Measurements from ENCODE around the gene C2CD2. TPM values are rescaled to one million over a fixed set of nuclear protein-coding genes. Genes with fewer than 3 reads are reported as not detected.

C2CD2 gene
- total RNA-seq, 1 donor from 2014 or later: 23.8 TPM

- no peak for ATAC-seq
Measured at GRCh38 chr21:41888749-41889376, 65.0 kb downstream of the C2CD2 start.

DNA sequence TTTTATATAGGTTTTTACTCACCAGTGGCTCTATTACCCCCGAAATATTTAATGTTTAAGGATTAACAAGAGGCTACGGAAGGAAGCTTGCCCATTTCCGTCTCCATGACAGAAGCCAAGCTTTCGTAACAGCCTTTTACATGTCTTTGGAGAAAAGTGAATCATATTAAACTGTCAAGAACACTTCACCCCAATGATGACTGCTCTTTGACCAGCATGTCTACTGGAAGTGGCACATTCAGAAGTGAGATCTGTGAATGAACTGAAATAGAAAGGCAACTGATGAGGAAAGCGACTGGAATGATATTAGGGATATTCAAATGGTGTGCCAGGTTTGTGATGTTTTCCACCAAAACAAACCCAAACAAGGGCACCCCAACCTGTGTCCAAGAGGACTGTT is 66.2 kb downstream of the C2CD2 start:
- no peak for TF ChIP-seq CTCF (IDR thresholded peaks at IDR 0.05)
- Histone ChIP-seq H3K36me3 (peaks cover 33% of the 10 kb centered on the region), H3K27me3 (ENCODE audit: low read depth) (no peaks in the 10 kb centered on the region), H3K4me3 (no peak overlapping the region), H3K9me3 (no peaks in the 10 kb centered on the region), H3K4me1 (no peaks in the 10 kb centered on the region), H3K27ac (no peak overlapping the region)
- DNase-seq (no peak), ATAC-seq (no peak)
- intact Hi-C loops (cut with DNase I): no loop called here

More at GRCh38 chr21:41888749-41889376, 65.0 kb downstream of the C2CD2 start:
- no peaks in the 10 kb centered on the region for H3K9me3 ChIP-seq
- DNase-seq: no peak
- H3K4me1 ChIP-seq: no peaks in the 10 kb centered on the region
- H3K27me3 ChIP-seq (ENCODE audit: low read depth): no peaks in the 10 kb centered on the region
- H3K27ac ChIP-seq: no peak overlapping the region
- no peak for TF ChIP-seq CTCF (IDR thresholded peaks at IDR 0.05)
- no peak overlapping the region for H3K4me3 ChIP-seq
- peaks cover 33% of the 10 kb centered on the region for H3K36me3 ChIP-seq
- intact Hi-C loops (cut with DNase I): no loop called here

DNA sequence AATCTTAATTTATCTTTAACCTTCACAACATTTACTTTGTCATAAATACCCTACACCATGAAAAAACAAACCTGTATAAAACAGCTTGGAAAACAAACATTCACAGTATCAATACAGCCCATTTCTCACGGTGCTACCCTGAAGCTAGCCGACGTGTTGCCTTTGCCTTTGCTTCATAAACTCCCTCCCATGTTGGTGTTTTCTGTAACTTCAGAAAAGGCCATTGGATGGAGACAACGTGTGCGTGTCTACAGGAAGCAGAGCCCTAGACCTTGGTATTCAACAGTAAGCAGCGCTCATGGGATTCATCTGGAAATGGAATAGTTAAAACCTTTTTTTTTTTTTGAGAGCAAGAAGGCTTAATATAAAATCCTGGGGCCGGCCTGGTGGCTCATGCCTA is 67.5 kb downstream of the C2CD2 start:
- peaks cover 32% of the 10 kb centered on the region for H3K36me3 ChIP-seq
- H3K27me3 ChIP-seq (ENCODE audit: low read depth): no peaks in the 10 kb centered on the region
- no peak overlapping the region for H3K27ac ChIP-seq
- ATAC-seq: no peak
- TF ChIP-seq CTCF (IDR thresholded peaks at IDR 0.05): no peak
- DNase-seq: no peak
- H3K4me1 ChIP-seq: no peaks in the 10 kb centered on the region
- intact Hi-C loops (cut with DNase I): no loop called here
- H3K4me3 ChIP-seq: no peak overlapping the region
- H3K9me3 ChIP-seq: no peaks in the 10 kb centered on the region

DNA sequence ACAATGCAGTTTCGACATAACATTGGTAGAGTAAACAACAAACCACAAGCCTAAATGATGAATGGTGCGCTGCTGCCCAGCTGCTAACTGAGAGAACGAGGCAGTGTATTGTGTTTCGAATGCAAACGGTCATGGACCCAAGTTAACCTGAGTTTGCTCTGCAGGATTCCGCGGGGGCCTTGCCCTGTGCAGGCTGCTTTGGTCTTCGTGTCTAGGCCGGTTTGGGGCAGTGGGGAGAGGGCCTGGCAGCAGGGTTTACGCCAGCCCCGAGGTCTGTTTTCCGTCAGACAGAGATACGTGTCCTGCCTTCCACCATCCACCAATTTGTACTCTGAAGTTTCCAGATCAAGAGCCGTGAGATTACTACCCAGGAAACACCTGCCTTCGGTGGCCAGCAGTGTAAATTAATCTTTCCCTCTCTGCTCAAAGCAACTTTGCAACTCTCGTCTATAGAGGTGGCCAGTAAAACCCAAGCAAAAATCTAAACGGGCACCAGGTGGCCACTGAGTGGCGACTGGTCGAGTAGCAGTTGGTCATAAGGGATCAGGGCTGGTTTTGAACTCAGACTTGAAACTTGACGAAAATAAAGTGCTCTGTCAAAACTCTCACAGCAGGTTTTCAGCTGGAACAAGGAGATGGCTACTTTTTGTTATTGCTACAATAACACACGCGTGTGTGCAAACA is 68.3 kb downstream of the C2CD2 start:
- H3K4me1 ChIP-seq: no peaks in the 10 kb centered on the region
- peaks cover 25% of the 10 kb centered on the region for H3K36me3 ChIP-seq
- no peaks in the 10 kb centered on the region for H3K9me3 ChIP-seq
- no peak for DNase-seq
- H3K27me3 ChIP-seq (ENCODE audit: low read depth): no peaks in the 10 kb centered on the region
- no peak overlapping the region for H3K27ac ChIP-seq
- ATAC-seq: no peak
- intact Hi-C loops (cut with DNase I): no loop called here
- no peak for TF ChIP-seq CTCF (IDR thresholded peaks at IDR 0.05)
- H3K4me3 ChIP-seq: no peak overlapping the region

- ATAC-seq (no peak), DNase-seq (no peak)
- Histone ChIP-seq H3K9me3 (no peaks in the 10 kb centered on the region), H3K36me3 (peaks cover 16% of the 10 kb centered on the region), H3K4me1 (peaks cover 7% of the 10 kb centered on the region), H3K27ac (no peak overlapping the region), H3K4me3 (no peak overlapping the region), H3K27me3 (ENCODE audit: low read depth) (no peaks in the 10 kb centered on the region)
- intact Hi-C loops (cut with DNase I): no loop called here
- no peak for TF ChIP-seq CTCF (IDR thresholded peaks at IDR 0.05)
Measured at GRCh38 chr21:41884501-41885030, 69.3 kb downstream of the C2CD2 start.
